Measurements from ENCODE around the gene PHETA2. TPM values are rescaled to one million over a fixed set of nuclear protein-coding genes. Genes with fewer than 3 reads are reported as not detected.

The PHETA2 gene
- polyA plus RNA-seq, 1 donor (not counting 4 experiments of a cell fraction or from before 2014, with no cell fraction given) = 0.80 TPM

DNA sequence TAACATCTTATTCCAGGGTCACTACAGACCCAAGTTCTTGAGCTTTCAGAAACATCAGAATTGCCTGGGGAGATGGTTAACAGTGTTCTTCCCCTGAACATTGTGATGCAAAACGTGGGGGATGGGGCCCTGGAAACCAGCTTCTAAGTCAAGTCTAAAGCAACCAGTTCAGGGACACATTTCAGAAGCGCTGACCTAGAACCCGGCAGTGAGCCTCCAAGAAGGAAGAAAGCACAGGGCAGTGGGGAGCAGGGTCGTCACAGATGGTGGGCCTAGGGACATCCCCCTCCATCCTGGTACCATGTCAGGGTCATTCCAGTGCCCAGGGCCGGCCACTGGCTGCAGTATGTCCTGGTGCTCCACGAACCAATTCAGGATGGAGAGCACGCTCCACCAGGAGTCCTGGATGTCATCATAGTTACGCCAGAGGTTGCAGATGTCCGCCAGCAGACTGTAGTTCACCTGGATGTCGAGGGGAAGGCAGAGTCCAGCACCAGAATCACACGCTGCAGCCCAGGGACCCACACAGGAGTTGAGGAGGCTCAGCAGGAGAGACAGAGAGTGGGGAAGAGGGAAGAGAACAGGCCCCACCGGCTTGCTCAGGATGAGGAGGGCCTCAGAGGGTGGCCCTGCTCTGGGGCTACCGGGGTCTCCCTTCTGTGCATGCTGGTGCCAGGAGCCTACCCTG lies 8.5 kb upstream of the PHETA2 start:
- Histone ChIP-seq H3K4me2 (ENCODE audit: control insufficient read depth, extremely low read depth, insufficient read depth, low read depth, low read length) (no peak overlapping the region), H3K79me2 (ENCODE audit: control insufficient read depth, insufficient read depth, low read length) (peaks cover 3% of the 10 kb centered on the region), H3K36me3 (ENCODE audit: control insufficient read depth in 2 of 2, extremely low read depth in 1 of 2, insufficient read depth in 2 of 2, low read length in 2 of 2) (peaks cover 11 to 26% of the 10 kb centered on the region in 2 experiments), H3K27me3 (ENCODE audit: control insufficient read depth, extremely low read depth, insufficient read depth, low read length) (no peaks in the 10 kb centered on the region), H3K9me1 (ENCODE audit: control insufficient read depth, extremely low read depth, insufficient read depth, low read length) (no peaks in the 10 kb centered on the region), H3K9me3 (ENCODE audit: control insufficient read depth, low read depth, low read length) (no peaks in the 10 kb centered on the region), H4K20me1 (ENCODE audit: control insufficient read depth, extremely low read depth, insufficient read depth, low read length) (no peaks in the 10 kb centered on the region), H3K27ac (ENCODE audit: control insufficient read depth, insufficient read depth, low read length) (no peak overlapping the region), H3K4me1 (ENCODE audit: control insufficient read depth, extremely low read depth, insufficient read depth, low read length) (peaks cover 8% of the 10 kb centered on the region), H2AFZ (ENCODE audit: control insufficient read depth, low read length) (no peak overlapping the region), H3K9ac (ENCODE audit: control insufficient read depth, extremely low read depth, insufficient read depth, low read length) (no peak overlapping the region), H3K4me3 (ENCODE audit: control insufficient read depth in 2 of 3, extremely low read depth in 1 of 3, insufficient read depth in 2 of 3, low read depth in 1 of 3, low read length in 3 of 3) (no peak overlapping the region)
- FAIRE-seq (no peak), DNase-seq (ENCODE audit: low read depth, low spot score) (no peak)
- dilution Hi-C loops (cut with MboI; ENCODE audit: extremely low pct_ligation_motif_present, low sequenced_read_pairs) = no loop called here
- TF ChIP-seq, protein P1, sequence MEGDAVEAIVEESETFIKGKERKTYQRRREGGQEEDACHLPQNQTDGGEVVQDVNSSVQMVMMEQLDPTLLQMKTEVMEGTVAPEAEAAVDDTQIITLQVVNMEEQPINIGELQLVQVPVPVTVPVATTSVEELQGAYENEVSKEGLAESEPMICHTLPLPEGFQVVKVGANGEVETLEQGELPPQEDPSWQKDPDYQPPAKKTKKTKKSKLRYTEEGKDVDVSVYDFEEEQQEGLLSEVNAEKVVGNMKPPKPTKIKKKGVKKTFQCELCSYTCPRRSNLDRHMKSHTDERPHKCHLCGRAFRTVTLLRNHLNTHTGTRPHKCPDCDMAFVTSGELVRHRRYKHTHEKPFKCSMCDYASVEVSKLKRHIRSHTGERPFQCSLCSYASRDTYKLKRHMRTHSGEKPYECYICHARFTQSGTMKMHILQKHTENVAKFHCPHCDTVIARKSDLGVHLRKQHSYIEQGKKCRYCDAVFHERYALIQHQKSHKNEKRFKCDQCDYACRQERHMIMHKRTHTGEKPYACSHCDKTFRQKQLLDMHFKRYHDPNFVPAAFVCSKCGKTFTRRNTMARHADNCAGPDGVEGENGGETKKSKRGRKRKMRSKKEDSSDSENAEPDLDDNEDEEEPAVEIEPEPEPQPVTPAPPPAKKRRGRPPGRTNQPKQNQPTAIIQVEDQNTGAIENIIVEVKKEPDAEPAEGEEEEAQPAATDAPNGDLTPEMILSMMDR (optimal IDR thresholded peaks at IDR 0.05 in 1 of 3, IDR thresholded peaks at IDR 0.05 in 1 of 3, conservative IDR thresholded peaks at IDR 0.05 in 1 of 3; ENCODE audit: extremely low read depth in 1 of 3, insufficient read depth in 2 of 3, low read length in 3 of 3) = no peak
- no peak for TF ChIP-seq EZH2 (IDR thresholded peaks at IDR 0.05; ENCODE audit: low read length)

DNA sequence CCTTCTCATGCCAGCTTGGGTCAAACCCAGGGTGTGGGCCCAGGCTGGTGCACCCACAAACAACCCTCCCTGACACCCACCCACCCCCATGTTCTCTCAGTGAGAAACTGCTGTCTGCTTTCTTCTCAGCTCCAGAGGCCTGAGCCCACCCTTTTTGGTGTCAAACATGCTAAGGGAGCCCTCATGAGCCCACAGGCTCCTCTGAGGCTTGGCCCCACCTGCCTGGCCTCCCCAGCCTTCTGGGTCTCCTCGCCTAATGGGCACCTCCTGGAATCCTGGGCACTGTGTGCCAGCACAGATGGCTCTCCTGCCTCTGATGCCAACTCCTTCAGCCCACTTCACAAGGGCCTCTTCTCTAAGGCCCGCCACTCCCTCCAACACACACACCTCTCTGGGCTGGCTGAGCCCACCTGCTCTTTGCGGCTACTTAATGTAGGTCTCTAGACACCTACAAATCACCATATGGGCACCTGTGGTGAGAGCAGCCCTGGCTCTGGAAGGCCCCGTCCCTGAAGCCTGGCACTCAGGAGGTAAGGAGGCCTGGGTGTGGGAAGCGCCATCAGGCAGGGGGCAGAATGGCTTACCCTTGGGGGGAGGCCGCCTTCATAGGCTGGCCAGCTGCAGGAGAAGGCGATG lies 7.8 kb upstream of the PHETA2 start:
- Histone ChIP-seq H3K79me2 (ENCODE audit: control insufficient read depth, insufficient read depth, low read length) (peaks cover 3% of the 10 kb centered on the region), H3K9ac (ENCODE audit: control insufficient read depth, extremely low read depth, insufficient read depth, low read length) (no peak overlapping the region), H2AFZ (ENCODE audit: control insufficient read depth, low read length) (no peak overlapping the region), H3K27me3 (ENCODE audit: control insufficient read depth, extremely low read depth, insufficient read depth, low read length) (no peaks in the 10 kb centered on the region), H3K36me3 (ENCODE audit: control insufficient read depth in 2 of 2, extremely low read depth in 1 of 2, insufficient read depth in 2 of 2, low read length in 2 of 2) (peaks cover 9 to 21% of the 10 kb centered on the region in 2 experiments), H3K4me2 (ENCODE audit: control insufficient read depth, extremely low read depth, insufficient read depth, low read depth, low read length) (no peak overlapping the region), H3K4me1 (ENCODE audit: control insufficient read depth, extremely low read depth, insufficient read depth, low read length) (peaks cover 12% of the 10 kb centered on the region), H4K20me1 (ENCODE audit: control insufficient read depth, extremely low read depth, insufficient read depth, low read length) (no peaks in the 10 kb centered on the region), H3K4me3 (ENCODE audit: control insufficient read depth in 2 of 3, extremely low read depth in 1 of 3, insufficient read depth in 2 of 3, low read depth in 1 of 3, low read length in 3 of 3) (no peak overlapping the region), H3K9me1 (ENCODE audit: control insufficient read depth, extremely low read depth, insufficient read depth, low read length) (no peaks in the 10 kb centered on the region), H3K27ac (ENCODE audit: control insufficient read depth, insufficient read depth, low read length) (no peak overlapping the region), H3K9me3 (ENCODE audit: control insufficient read depth, low read depth, low read length) (no peaks in the 10 kb centered on the region)
- dilution Hi-C loops (cut with MboI; ENCODE audit: extremely low pct_ligation_motif_present, low sequenced_read_pairs) = no loop called here
- DNase-seq (ENCODE audit: low read depth, low spot score) = no peak
- TF ChIP-seq EZH2 (IDR thresholded peaks at IDR 0.05; ENCODE audit: low read length) = no peak
- TF ChIP-seq, protein P1 (optimal IDR thresholded peaks at IDR 0.05 in 1 of 3, IDR thresholded peaks at IDR 0.05 in 1 of 3, conservative IDR thresholded peaks at IDR 0.05 in 1 of 3; ENCODE audit: extremely low read depth in 1 of 3, insufficient read depth in 2 of 3, low read length in 3 of 3) = no peak
- no peak for FAIRE-seq
